GM12801 (cell line): Measurements from ENCODE around the gene SMARCC2.

ENCODE experiments used
- TF ChIP-seq, protein P1 (sequence below): IDR thresholded peaks from one replicate; pipeline ENCODE4 v1.5.1; 2011; ENCODE audit warnings: control low read depth; ENCODE audit not compliant: insufficient read length; ENCODE audit errors: extremely low read depth

The SMARCC2 gene

DNA sequence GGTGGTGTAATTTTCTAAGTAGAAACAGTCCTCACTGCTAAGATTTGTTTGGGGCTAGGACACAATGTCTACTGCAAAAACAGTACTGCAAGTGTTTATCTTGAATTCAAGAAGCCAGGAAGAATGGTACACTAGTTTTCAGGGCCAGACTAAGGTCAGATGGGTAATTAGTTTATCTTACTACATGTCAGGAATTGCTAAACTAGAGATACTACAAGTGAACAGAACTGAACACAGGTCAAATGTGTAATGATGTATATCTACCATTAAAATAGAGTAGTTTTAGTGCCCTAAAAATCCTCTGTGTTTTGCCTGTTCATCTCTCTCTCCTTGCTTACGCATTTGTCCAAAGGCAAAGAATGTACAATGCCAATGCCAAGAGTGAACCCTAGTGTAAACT, 75.2 kb downstream of the SMARCC2 start:
- TF ChIP-seq, protein P1, sequence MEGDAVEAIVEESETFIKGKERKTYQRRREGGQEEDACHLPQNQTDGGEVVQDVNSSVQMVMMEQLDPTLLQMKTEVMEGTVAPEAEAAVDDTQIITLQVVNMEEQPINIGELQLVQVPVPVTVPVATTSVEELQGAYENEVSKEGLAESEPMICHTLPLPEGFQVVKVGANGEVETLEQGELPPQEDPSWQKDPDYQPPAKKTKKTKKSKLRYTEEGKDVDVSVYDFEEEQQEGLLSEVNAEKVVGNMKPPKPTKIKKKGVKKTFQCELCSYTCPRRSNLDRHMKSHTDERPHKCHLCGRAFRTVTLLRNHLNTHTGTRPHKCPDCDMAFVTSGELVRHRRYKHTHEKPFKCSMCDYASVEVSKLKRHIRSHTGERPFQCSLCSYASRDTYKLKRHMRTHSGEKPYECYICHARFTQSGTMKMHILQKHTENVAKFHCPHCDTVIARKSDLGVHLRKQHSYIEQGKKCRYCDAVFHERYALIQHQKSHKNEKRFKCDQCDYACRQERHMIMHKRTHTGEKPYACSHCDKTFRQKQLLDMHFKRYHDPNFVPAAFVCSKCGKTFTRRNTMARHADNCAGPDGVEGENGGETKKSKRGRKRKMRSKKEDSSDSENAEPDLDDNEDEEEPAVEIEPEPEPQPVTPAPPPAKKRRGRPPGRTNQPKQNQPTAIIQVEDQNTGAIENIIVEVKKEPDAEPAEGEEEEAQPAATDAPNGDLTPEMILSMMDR: no peak
